Stimulated activated CD4-positive, alpha-beta T cell treated with anti-CD3 and anti-CD28 coated beads, Interleukin-12 subunit alpha, Interleukin-12 subunit beta, amount 100 ng/mL, for 4 hours (primary cell): Measurements from ENCODE around the gene IGFALS.

Experiments used
- DNase-seq: peaks from one replicate; pipeline ENCODE4 v3.0.0-alpha.2; 2020

The IGFALS gene

GRCh38 chr16:1763521-1764511 lies 29.7 kb downstream of the IGFALS start:
- DNase-seq: no peak

GRCh38 chr16:1762879-1763520 lies 30.5 kb downstream of the IGFALS start:
- no peak for DNase-seq

GRCh38 chr16:1762196-1762878 lies 31.2 kb downstream of the IGFALS start:
- DNase-seq: no peak

- no peak for DNase-seq
These were observed 31.8 kb downstream of the IGFALS start for GRCh38 chr16:1761751-1762150.

GRCh38 chr16:1760911-1761310 lies 32.6 kb downstream of the IGFALS start:
- no peak for DNase-seq

- DNase-seq: no peak
These were observed 34.0 kb downstream of the IGFALS start for GRCh38 chr16:1759511-1759910.

- DNase-seq: no peak
These were observed 34.6 kb downstream of the IGFALS start for GRCh38 chr16:1758923-1759322.

GRCh38 chr16:1757714-1758461 lies 35.6 kb downstream of the IGFALS start:
- DNase-seq: no peak

- no peak for DNase-seq
These were observed 39.3 kb downstream of the IGFALS start for GRCh38 chr16:1754204-1754603.

GRCh38 chr16:1752853-1753252 lies 40.7 kb downstream of the IGFALS start:
- DNase-seq: no peak

- no peak for DNase-seq
These were observed 41.6 kb downstream of the IGFALS start for GRCh38 chr16:1751946-1752345.

GRCh38 chr16:1749152-1750117 lies 44.1 kb downstream of the IGFALS start:
- DNase-seq: no peak

GRCh38 chr16:1747934-1748333 lies 45.6 kb downstream of the IGFALS start:
- no peak for DNase-seq

- DNase-seq: no peak
These were observed 46.8 kb downstream of the IGFALS start for GRCh38 chr16:1746693-1747195.

GRCh38 chr16:1745900-1746692 lies 47.4 kb downstream of the IGFALS start:
- no peak for DNase-seq

- no peak for DNase-seq
These were observed 48.2 kb downstream of the IGFALS start for GRCh38 chr16:1745181-1745899.

GRCh38 chr16:1744338-1744840 lies 49.1 kb downstream of the IGFALS start:
- DNase-seq: no peak

- DNase-seq: no peak
These were observed 49.8 kb downstream of the IGFALS start for GRCh38 chr16:1743376-1744337.
